Tibial nerve (tissue), 3 donors: ENCODE data around the gene MND1.

ENCODE experiments used
- POLR2A ChIP-seq, 2 donors: fragments of 450-650 bp; IDR thresholded peaks; one replicate each; pipeline ENCODE4 v1.6.1; 2017; ENCODE audit warnings: antibody characterized with exemption in 2 of 2, mild to moderate bottlenecking in 2 of 2, moderate library complexity in 2 of 2
- TF ChIP-seq, protein P1 (sequence below), 5 experiments: fragments of 200-600 bp in 3 of 5; fragments of 450-650 bp in 2 of 5; sonication (generic) in 3 of 5; IDR thresholded peaks; one replicate each; pipeline ENCODE4 v1.5.1; 2016 to 2019; ENCODE audit warnings: antibody characterized with exemption in 5 of 5, mild to moderate bottlenecking in 3 of 5, moderate library complexity in 2 of 5

- TF ChIP-seq, protein P1, sequence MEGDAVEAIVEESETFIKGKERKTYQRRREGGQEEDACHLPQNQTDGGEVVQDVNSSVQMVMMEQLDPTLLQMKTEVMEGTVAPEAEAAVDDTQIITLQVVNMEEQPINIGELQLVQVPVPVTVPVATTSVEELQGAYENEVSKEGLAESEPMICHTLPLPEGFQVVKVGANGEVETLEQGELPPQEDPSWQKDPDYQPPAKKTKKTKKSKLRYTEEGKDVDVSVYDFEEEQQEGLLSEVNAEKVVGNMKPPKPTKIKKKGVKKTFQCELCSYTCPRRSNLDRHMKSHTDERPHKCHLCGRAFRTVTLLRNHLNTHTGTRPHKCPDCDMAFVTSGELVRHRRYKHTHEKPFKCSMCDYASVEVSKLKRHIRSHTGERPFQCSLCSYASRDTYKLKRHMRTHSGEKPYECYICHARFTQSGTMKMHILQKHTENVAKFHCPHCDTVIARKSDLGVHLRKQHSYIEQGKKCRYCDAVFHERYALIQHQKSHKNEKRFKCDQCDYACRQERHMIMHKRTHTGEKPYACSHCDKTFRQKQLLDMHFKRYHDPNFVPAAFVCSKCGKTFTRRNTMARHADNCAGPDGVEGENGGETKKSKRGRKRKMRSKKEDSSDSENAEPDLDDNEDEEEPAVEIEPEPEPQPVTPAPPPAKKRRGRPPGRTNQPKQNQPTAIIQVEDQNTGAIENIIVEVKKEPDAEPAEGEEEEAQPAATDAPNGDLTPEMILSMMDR (IDR thresholded peaks at IDR 0.05) = no peak
- TF ChIP-seq POLR2A (IDR thresholded peaks at IDR 0.05) = no peak
These were observed 17.2 kb upstream of the MND1 start for GRCh38 chr4:153327247-153327646.
